IMR-90 (cell line): ENCODE data around the gene KATNB1. TPM values are rescaled to one million over a fixed set of nuclear protein-coding genes. Genes with fewer than 3 reads are reported as not detected.

Experiments
- ATAC-seq: fragments of 200-7000 bp; cut with Tn5 transposase; 2 replicates; pipeline ENCODE4 v1.9.1; 2020; ENCODE audit warnings: low read depth, mild to moderate bottlenecking, moderate library complexity
- BruUV-seq: library from RNA; stranded (reverse); fragments of 400-500 nt; replicated peaks from 2 replicates; lab custom pipeline; 2021; lab: Mats Ljungman, UMichigan
- CTCF ChIA-PET: fragments of 300-600 bp; formaldehyde crosslinking; extraction: SDS; loops from one replicate; lab custom pipeline; 2021; ENCODE audit warnings: antibody characterized with exemption; lab: Yijun Ruan, JAX
- POLR2A ChIA-PET: fragments of 300-600 bp; sonication (Branson Sonifier 250); formaldehyde crosslinking; loops from one replicate; lab custom pipeline; 2022; ENCODE audit warnings: antibody characterized with exemption; ENCODE audit not compliant: unreplicated experiment; lab: Charles Lee
- DNase-seq: peaks from one replicate; pipeline ENCODE4 v3.0.0; 2013
- H2AFZ ChIP-seq: replicated peaks from 2 replicates; pipeline ENCODE3; 2013; ENCODE audit warnings: low read length, mild to moderate bottlenecking; ENCODE audit not compliant: poor library complexity
- H2AK5ac ChIP-seq: 2 replicates; pipeline ENCODE4 v1.6.1; 2013; ENCODE audit warnings: low read depth, low read length, inconsistent platforms
- H2AK9ac ChIP-seq: replicated peaks from 2 replicates; pipeline ENCODE3; 2013; ENCODE audit warnings: mild to moderate bottlenecking, low read depth, low read length, moderate library complexity; ENCODE audit not compliant: poor library complexity
- H2BK120ac ChIP-seq: 2 replicates; pipeline ENCODE4 v1.6.1; 2013; ENCODE audit warnings: low read depth, low read length, inconsistent platforms
- H2BK15ac ChIP-seq: 3 replicates; pipeline ENCODE4 v1.6.1; 2013; ENCODE audit warnings: low read depth, low read length, inconsistent platforms
- H2BK20ac ChIP-seq: 2 replicates; pipeline ENCODE4 v1.6.1; 2013; ENCODE audit warnings: low read depth, mild to moderate bottlenecking, inconsistent platforms, low read length, moderate library complexity
- H2BK5ac ChIP-seq: 2 replicates; pipeline ENCODE4 v1.6.1; 2013; ENCODE audit warnings: mild to moderate bottlenecking, low read depth, low read length, inconsistent platforms; ENCODE audit not compliant: poor library complexity, severe bottlenecking
- H3K14ac ChIP-seq: replicated peaks from 2 replicates; pipeline ENCODE4 v1.6.1; 2013; ENCODE audit warnings: low read depth, low read length, inconsistent platforms
- H3K18ac ChIP-seq: 2 replicates; pipeline ENCODE4 v1.6.1; 2013; ENCODE audit warnings: low read depth, low read length, control low read depth
- H3K23ac ChIP-seq: 2 replicates; pipeline ENCODE4 v1.6.1; 2013; ENCODE audit warnings: low read depth, low read length, inconsistent platforms
- H3K27ac ChIP-seq: 2 replicates; pipeline ENCODE4 v1.5.1; 2013; ENCODE audit warnings: mild to moderate bottlenecking, control low read depth, low read length; ENCODE audit not compliant: insufficient read depth
- H3K27me3 ChIP-seq: 2 replicates; pipeline ENCODE4 v1.6.1; 2013; ENCODE audit warnings: low read length; ENCODE audit not compliant: control insufficient read depth, insufficient read depth
- H3K36me3 ChIP-seq: 2 replicates; pipeline ENCODE4 v1.6.1; 2013; ENCODE audit warnings: low read length, mixed read lengths; ENCODE audit not compliant: control insufficient read depth, insufficient read depth
- H3K4ac ChIP-seq: 2 replicates; pipeline ENCODE4 v1.6.1; 2013; ENCODE audit warnings: low read depth, low read length, inconsistent platforms
- H3K4me1 ChIP-seq: 2 replicates; pipeline ENCODE4 v1.6.1; 2013; ENCODE audit warnings: low read length, mixed read lengths; ENCODE audit not compliant: control insufficient read depth, insufficient read depth
- H3K4me2 ChIP-seq: 2 replicates; pipeline ENCODE4 v1.6.1; 2013; ENCODE audit warnings: low read depth, mild to moderate bottlenecking, control low read depth, low read length, moderate library complexity
- H3K4me3 ChIP-seq: 2 replicates; pipeline ENCODE4 v1.5.1; 2013; ENCODE audit warnings: low read depth, mild to moderate bottlenecking, control low read depth, low read length, moderate library complexity; ENCODE audit not compliant: insufficient read depth
- H3K56ac ChIP-seq: 2 replicates; pipeline ENCODE4 v1.6.1; 2013; ENCODE audit warnings: low read length, inconsistent platforms; ENCODE audit not compliant: insufficient read depth; ENCODE audit errors: extremely low read depth
- H3K79me1 ChIP-seq, 2 experiments: 2 replicates each; pipeline ENCODE4 v1.6.1; 2013; ENCODE audit warnings: low read length in 2 of 2, inconsistent platforms in 1 of 2, low read depth in 1 of 2
- H3K9ac ChIP-seq: 2 replicates; pipeline ENCODE4 v1.6.1; 2013; ENCODE audit warnings: low read depth, low read length, control low read depth
- H3K9me1 ChIP-seq: 2 replicates; pipeline ENCODE4 v1.6.1; 2013; ENCODE audit warnings: low read length, inconsistent platforms; ENCODE audit not compliant: insufficient read depth
- H3K9me3 ChIP-seq: 2 replicates; pipeline ENCODE4 v1.6.1; 2013; ENCODE audit warnings: low read length; ENCODE audit not compliant: control insufficient read depth, insufficient read depth
- H4K20me1 ChIP-seq: 2 replicates; pipeline ENCODE4 v1.6.1; 2013; ENCODE audit warnings: low read length, inconsistent platforms; ENCODE audit not compliant: insufficient read depth
- H4K5ac ChIP-seq: 2 replicates; pipeline ENCODE4 v1.6.1; 2013; ENCODE audit warnings: mild to moderate bottlenecking, low read depth, low read length, control low read depth
- H4K8ac ChIP-seq, 2 experiments: 2 replicates each; pipeline ENCODE4 v1.6.1; 2013; ENCODE audit warnings: low read depth in 2 of 2, low read length in 2 of 2, control low read depth in 1 of 2, inconsistent platforms in 1 of 2
- H4K91ac ChIP-seq: 2 replicates; pipeline ENCODE4 v1.6.1; 2013; ENCODE audit warnings: low read depth, low read length, inconsistent platforms; ENCODE audit not compliant: insufficient read depth
- CEBPB ChIP-seq: IDR thresholded peaks from 2 replicates; pipeline ENCODE4 v1.6.1; 2012; ENCODE audit warnings: low read depth, low read length, improper control_type of control experiment
- CHD1 ChIP-seq: IDR thresholded peaks from 2 replicates; pipeline ENCODE4 v1.6.1; 2012; ENCODE audit warnings: low read depth, low read length, improper control_type of control experiment
- MAFK ChIP-seq: IDR thresholded peaks from 2 replicates; pipeline ENCODE4 v1.6.1; 2012; ENCODE audit warnings: low read depth, low read length, improper control_type of control experiment
- MXI1 ChIP-seq: IDR thresholded peaks from 2 replicates; pipeline ENCODE4 v1.6.1; 2012; ENCODE audit warnings: low read depth, mild to moderate bottlenecking, low read length, moderate library complexity, borderline replicate concordance
- NFE2L2 ChIP-seq: fragments of 150-350 bp; IDR thresholded peaks from 2 replicates; pipeline ENCODE4 v1.6.1; 2016; ENCODE audit warnings: low read depth, mild to moderate bottlenecking, low read length
- POLR2A ChIP-seq: IDR thresholded peaks from 2 replicates; pipeline ENCODE4 v1.6.1; 2012; ENCODE audit warnings: mild to moderate bottlenecking, low read depth, low read length
- RAD21 ChIP-seq: IDR thresholded peaks from 2 replicates; pipeline ENCODE4 v1.6.1; 2012; ENCODE audit warnings: low read length, improper control_type of control experiment
- RCOR1 ChIP-seq: IDR thresholded peaks from 2 replicates; pipeline ENCODE4 v1.6.1; 2012; ENCODE audit warnings: mild to moderate bottlenecking, low read length, improper control_type of control experiment; ENCODE audit not compliant: insufficient replicate concordance
- RFX5 ChIP-seq: IDR thresholded peaks from 2 replicates; pipeline ENCODE4 v1.8.0; 2012; ENCODE audit warnings: low read depth, mild to moderate bottlenecking, low read length, moderate library complexity
- WGBS, 2 experiments: methylation state at CpG; one replicate each; pipeline versions ENCODE4 v1.1.5 to v1.1.7; 2013; ENCODE audit warnings: missing lambda C conversion rate in 2 of 2; ENCODE audit not compliant: insufficient read length in 1 of 2; ENCODE audit errors: extremely low coverage in 2 of 2; 5-methylcytosine and 5-hydroxymethylcytosine counted together
- dilution Hi-C: fragments of 300-500 bp; cut with HindIII; formaldehyde crosslinking; loops from one replicate; pipeline ENCODE4 v1.14.3; 2018; ENCODE audit warnings: low sequenced_read_pairs; ENCODE audit not compliant: unreplicated experiment
- in situ Hi-C: fragments of 300-500 bp; cut with MboI; formaldehyde crosslinking; loops from 3 replicates; pipeline ENCODE4 v1.14.3; 2019; ENCODE audit warnings: low sequenced_read_pairs, inconsistent platforms, mixed read lengths
- intact Hi-C: fragments of 100-400 bp; cut with micrococcal nuclease; formaldehyde crosslinking; loops from 2 replicates; pipeline ENCODE4 v1.10.0; 2022
- polyA plus RNA-seq, 3 experiments: library from polyadenylated mRNA; depleted of rRNA; stranded (reverse); fragments of >200 nt; gene quantifications; 2 replicates each; pipeline ENCODE4 v1.2.3, GENCODE V29; 2012; ENCODE audit warnings: low replicate concordance in 1 of 3
- total RNA-seq: library from RNA; depleted of rRNA; stranded (reverse); fragments of >200 nt; gene quantifications from 2 replicates; pipeline ENCODE4 v1.2.3, GENCODE V29; 2012
- TF ChIP-seq, protein P1 (sequence below): fragments of 150-350 bp; IDR thresholded peaks from 2 replicates; pipeline ENCODE4 v1.6.1; 2016; ENCODE audit warnings: low read depth, mild to moderate bottlenecking, low read length, moderate library complexity, borderline replicate concordance

KATNB1 gene
- total and polyA plus RNA-seq, 2 of the 4 experiments (the other 2 are of a cell fraction): 10.9 to 23.5 TPM

- Histone ChIP-seq H3K79me1 (peaks cover 0 to under 1% of the 10 kb centered on the region in 2 experiments; a peak in 1 of 4 replicates), H3K23ac (no peak overlapping the region), H2BK5ac (no peak overlapping the region), H4K5ac (no peak overlapping the region), H3K4me2 (no peak overlapping the region), H2AK5ac (no peak overlapping the region), H3K36me3 (peaks cover 5% of the 10 kb centered on the region), H3K9ac (no peak overlapping the region), H2AK9ac (no peak overlapping the region), H3K9me3 (no peaks in the 10 kb centered on the region), H2BK20ac (no peak overlapping the region), H2BK120ac (no peak overlapping the region), H3K4me1 (peaks cover under 1% of the 10 kb centered on the region; the same call in 1 of the 2 replicates), H2AFZ (no peak overlapping the region), H3K56ac (no peak overlapping the region), H3K4ac (no peak overlapping the region), H4K20me1 (no peaks in the 10 kb centered on the region), H3K9me1 (no peaks in the 10 kb centered on the region), H3K14ac (no peak overlapping the region), H3K27ac (no peak overlapping the region), H4K8ac (no peak overlapping the region), H4K91ac (no peak overlapping the region), H3K18ac (no peak overlapping the region), H2BK15ac (no peak overlapping the region), H3K27me3 (no peaks in the 10 kb centered on the region), H3K4me3 (no peak overlapping the region)
- DNase-seq: no peak
- dilution Hi-C loops (no loop called here), intact Hi-C loops (no loop called here), in situ Hi-C loops (no loop called here)
- TF ChIP-seq RAD21 (no peak), NFE2L2 (no peak), CEBPB (no peak), RFX5 (no peak), MXI1 (no peak), MAFK (no peak), CHD1 (no peak), POLR2A (no peak), RCOR1 (no peak)
- TF ChIP-seq, protein P1, sequence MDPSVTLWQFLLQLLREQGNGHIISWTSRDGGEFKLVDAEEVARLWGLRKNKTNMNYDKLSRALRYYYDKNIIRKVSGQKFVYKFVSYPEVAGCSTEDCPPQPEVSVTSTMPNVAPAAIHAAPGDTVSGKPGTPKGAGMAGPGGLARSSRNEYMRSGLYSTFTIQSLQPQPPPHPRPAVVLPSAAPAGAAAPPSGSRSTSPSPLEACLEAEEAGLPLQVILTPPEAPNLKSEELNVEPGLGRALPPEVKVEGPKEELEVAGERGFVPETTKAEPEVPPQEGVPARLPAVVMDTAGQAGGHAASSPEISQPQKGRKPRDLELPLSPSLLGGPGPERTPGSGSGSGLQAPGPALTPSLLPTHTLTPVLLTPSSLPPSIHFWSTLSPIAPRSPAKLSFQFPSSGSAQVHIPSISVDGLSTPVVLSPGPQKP: no peak
- ChIA-PET POLR2A (no interaction called here), CTCF (no interaction called here)
- BruUV-seq: no TSS peak
- no peak for ATAC-seq
- WGBS, 2 experiments: no CpG with 5 or more reads among the region's 4 CpGs
These were observed 7.0 kb downstream of the KATNB1 start for GRCh38 chr16:57742543-57742942.
